Measurements from ENCODE around the gene SEC24C. TPM values are rescaled to one million over a fixed set of nuclear protein-coding genes. Genes with fewer than 3 reads are reported as not detected.
"Not testable (repeated sequence)": the region's sequence is repeated elsewhere in the genome, so short reads cannot be mapped to it uniquely, and the experiment has no call there.

Gene SEC24C
- total RNA-seq, 1 experiment from 2014 or later: 325 TPM

DNA sequence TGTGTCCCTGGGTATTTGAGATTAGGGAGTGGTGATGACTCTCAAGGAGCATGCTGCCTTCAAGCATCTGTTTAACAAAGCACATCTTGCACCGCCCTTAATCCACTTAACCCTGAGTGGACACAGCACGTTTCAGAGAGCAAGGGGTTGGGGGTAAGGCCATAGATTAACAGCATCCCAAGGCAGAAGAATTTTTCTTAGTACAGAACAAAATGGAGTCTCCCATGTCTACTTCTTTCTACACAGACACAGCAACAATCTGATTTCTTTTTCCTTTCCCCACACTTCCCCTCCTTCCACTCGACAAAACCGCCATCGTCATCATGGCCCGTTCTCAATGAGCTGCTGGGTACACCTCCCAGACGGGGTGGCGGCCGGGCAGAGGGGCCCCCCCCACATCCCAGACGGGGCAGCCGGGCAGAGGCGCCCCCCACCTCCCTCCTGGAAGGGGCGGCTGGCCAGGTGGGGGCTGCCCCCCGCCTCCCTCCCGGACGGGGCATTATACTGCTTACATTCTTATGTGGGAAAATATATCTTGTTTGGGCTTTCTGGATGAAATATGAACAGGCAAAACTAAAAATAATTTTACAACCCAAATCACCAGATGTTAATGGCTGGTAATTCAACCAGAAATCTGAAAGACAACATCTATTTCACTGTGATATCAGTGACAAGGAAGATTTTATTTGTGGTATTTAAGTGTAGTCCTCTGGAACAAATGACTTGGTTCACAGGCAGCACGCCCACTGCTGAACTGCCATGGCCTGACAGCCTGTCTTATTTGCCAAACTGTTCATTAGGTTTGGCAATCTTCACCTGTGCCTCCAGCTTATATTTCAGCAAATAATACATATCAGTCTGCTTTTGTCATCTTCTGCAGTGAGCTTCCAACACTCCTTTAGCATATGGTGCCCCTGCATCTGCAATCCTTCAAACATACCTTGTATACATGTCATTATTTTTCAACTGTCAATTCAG, 28.7 kb upstream of the SEC24C start:
- H3K9me3 ChIP-seq (ENCODE audit: low read length); H3K4me1 ChIP-seq (ENCODE audit: insufficient read depth, low read length); H3K79me2 ChIP-seq (ENCODE audit: low read length); H3K27ac ChIP-seq (ENCODE audit: low read length); H3K9ac ChIP-seq (ENCODE audit: low read length); H3K27me3 ChIP-seq (ENCODE audit: low read length); H2AFZ ChIP-seq (ENCODE audit: low read length); DNase-seq; H3K4me2 ChIP-seq (ENCODE audit: low read length); H3F3A ChIP-seq (ENCODE audit: low read length, unreplicated experiment); intact Hi-C loops (cut with micrococcal nuclease); H3K4me3 ChIP-seq (ENCODE audit: low read length); BruUV-seq (replicated peaks); CTCF ChIA-PET; H3K9me2 ChIP-seq (replicated peaks; ENCODE audit: low read length); H4K20me1 ChIP-seq (ENCODE audit: low read length); ATAC-seq: not testable (repeated sequence)
- peaks cover 50% of the 10 kb centered on the region for H3K36me3 ChIP-seq (ENCODE audit: low read depth, low read length)
- POLR2A ChIA-PET (ENCODE audit: unreplicated experiment): interaction anchor here (0.5 kb wide), 1 partner anchor 260 kb away, joined by 3 read pairs; no protein-coding TSS in a partner anchor

DNA sequence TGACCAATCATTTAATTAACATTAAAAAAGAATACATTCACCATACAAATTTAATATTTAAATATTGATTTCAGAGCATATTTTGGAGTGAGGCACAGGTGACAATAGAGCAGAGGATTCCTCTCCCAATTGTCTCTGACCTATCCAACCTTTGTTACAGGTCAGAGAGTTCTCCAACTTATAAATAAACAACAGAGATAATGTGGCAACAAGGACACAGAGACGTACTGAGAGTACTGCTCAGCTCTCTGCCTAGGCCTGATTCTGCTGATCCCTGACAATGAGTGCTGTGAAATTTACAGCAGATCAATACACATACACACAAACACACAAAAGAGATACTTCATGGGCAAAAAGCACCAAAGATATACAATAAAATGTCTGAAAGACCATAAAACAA, 27.9 kb upstream of the SEC24C start:
- no peak overlapping the region for H3K4me3 ChIP-seq (ENCODE audit: low read length)
- H3K4me1 ChIP-seq (ENCODE audit: insufficient read depth, low read length): no peaks in the 10 kb centered on the region
- POLR2A ChIA-PET (ENCODE audit: unreplicated experiment): interaction anchor here (0.5 kb wide), 1 partner anchor 27 kb away, joined by 4 read pairs; no protein-coding TSS in a partner anchor
- H4K20me1 ChIP-seq (ENCODE audit: low read length): no peaks in the 10 kb centered on the region
- DNase-seq (no peak), ATAC-seq (no peak)
- no peaks in the 10 kb centered on the region for H3K79me2 ChIP-seq (ENCODE audit: low read length)
- peaks cover 57% of the 10 kb centered on the region for H3K36me3 ChIP-seq (ENCODE audit: low read depth, low read length)
- no peaks in the 10 kb centered on the region for H3K9me3 ChIP-seq (ENCODE audit: low read length)
- no peak overlapping the region for H3K27ac ChIP-seq (ENCODE audit: low read length)
- no peak overlapping the region for H3K4me2 ChIP-seq (ENCODE audit: low read length)
- no peak overlapping the region for H3K9ac ChIP-seq (ENCODE audit: low read length)
- intact Hi-C loops (cut with micrococcal nuclease): no loop called here
- peaks cover 5% of the 10 kb centered on the region for H3F3A ChIP-seq (ENCODE audit: low read length, unreplicated experiment)
- TF ChIP-seq EZH2 (IDR thresholded peaks at IDR 0.05; ENCODE audit: low read length, unreplicated experiment) (no peak), EZH2phosphoT487 (IDR thresholded peaks at IDR 0.05; ENCODE audit: borderline replicate concordance, low read length) (no peak)
- TF ChIP-seq, protein P1, sequence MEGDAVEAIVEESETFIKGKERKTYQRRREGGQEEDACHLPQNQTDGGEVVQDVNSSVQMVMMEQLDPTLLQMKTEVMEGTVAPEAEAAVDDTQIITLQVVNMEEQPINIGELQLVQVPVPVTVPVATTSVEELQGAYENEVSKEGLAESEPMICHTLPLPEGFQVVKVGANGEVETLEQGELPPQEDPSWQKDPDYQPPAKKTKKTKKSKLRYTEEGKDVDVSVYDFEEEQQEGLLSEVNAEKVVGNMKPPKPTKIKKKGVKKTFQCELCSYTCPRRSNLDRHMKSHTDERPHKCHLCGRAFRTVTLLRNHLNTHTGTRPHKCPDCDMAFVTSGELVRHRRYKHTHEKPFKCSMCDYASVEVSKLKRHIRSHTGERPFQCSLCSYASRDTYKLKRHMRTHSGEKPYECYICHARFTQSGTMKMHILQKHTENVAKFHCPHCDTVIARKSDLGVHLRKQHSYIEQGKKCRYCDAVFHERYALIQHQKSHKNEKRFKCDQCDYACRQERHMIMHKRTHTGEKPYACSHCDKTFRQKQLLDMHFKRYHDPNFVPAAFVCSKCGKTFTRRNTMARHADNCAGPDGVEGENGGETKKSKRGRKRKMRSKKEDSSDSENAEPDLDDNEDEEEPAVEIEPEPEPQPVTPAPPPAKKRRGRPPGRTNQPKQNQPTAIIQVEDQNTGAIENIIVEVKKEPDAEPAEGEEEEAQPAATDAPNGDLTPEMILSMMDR (conservative IDR thresholded peaks at IDR 0.05; ENCODE audit: low read depth, low read length): no peak
- no peaks in the 10 kb centered on the region for H3K9me2 ChIP-seq (replicated peaks; ENCODE audit: low read length)
- no peak overlapping the region for H2AFZ ChIP-seq (ENCODE audit: low read length)
- no TSS peak for BruUV-seq (replicated peaks)
- no peaks in the 10 kb centered on the region for H3K27me3 ChIP-seq (ENCODE audit: low read length)
- CTCF ChIA-PET: no interaction called here

DNA sequence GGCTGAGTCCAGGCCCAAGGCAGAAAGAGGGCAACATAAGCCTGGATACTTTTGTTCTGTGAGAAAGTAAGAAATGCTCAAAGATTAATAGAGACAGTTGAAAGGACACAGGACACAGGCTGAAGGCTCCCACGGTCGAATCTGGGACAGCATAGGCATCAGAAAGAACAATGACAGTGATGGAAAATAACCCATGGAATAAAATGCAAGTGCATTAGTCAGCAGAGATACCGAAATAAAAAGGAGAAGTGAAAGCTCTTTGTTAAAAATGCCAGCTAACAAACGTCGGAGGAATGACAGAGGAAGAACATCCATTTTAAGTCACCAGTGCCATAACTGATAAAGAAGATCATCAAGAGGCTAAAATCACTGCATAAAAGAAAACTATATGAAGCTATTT, 26.6 kb upstream of the SEC24C start:
- CTCF ChIA-PET: no interaction called here

DNA sequence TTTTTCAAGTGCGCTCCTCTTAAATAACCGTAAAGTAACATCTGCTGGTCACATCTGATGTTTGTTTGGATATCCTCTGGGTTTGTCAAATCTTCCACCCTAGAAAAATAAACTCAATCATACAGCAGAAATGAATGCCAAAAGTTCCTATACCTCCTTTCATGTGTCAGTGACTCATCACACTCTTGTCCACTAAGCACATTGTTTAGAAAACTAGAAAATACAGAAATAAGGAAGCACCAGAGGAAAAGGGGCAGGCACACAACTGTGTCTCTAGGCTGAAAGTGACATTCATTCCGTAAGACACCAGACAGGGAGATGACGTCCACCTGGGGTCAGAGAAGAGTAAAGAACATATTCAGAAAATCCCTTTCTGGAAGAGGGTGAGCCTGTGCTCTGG, 23.6 kb upstream of the SEC24C start:
- intact Hi-C loops (cut with micrococcal nuclease); H3K27ac ChIP-seq (ENCODE audit: low read length); H3K4me2 ChIP-seq (ENCODE audit: low read length); H3K4me3 ChIP-seq (ENCODE audit: low read length); POLR2A ChIA-PET (ENCODE audit: unreplicated experiment); DNase-seq; H4K20me1 ChIP-seq (ENCODE audit: low read length); H3K4me1 ChIP-seq (ENCODE audit: insufficient read depth, low read length); CTCF ChIA-PET; H3K27me3 ChIP-seq (ENCODE audit: low read length); H3K79me2 ChIP-seq (ENCODE audit: low read length); BruUV-seq (replicated peaks); H3K9me3 ChIP-seq (ENCODE audit: low read length); H3K9me2 ChIP-seq (replicated peaks; ENCODE audit: low read length); H3F3A ChIP-seq (ENCODE audit: low read length, unreplicated experiment); H2AFZ ChIP-seq (ENCODE audit: low read length); H3K9ac ChIP-seq (ENCODE audit: low read length): not testable (repeated sequence)
- H3K36me3 ChIP-seq (ENCODE audit: low read depth, low read length): peaks cover 86% of the 10 kb centered on the region
- ATAC-seq: peak; percentile 88

More for the DNA sequence above, 26.6 kb upstream of the SEC24C start:
- Histone ChIP-seq H3K4me2 (ENCODE audit: low read length) (no peak overlapping the region), H3K27ac (ENCODE audit: low read length) (no peak overlapping the region), H3K9me3 (ENCODE audit: low read length) (no peaks in the 10 kb centered on the region), H3K4me1 (ENCODE audit: insufficient read depth, low read length) (no peaks in the 10 kb centered on the region), H2AFZ (ENCODE audit: low read length) (no peak overlapping the region), H3K9ac (ENCODE audit: low read length) (no peak overlapping the region), H3K4me3 (ENCODE audit: low read length) (no peak overlapping the region), H3K36me3 (ENCODE audit: low read depth, low read length) (peaks cover 65% of the 10 kb centered on the region), H3F3A (ENCODE audit: low read length, unreplicated experiment) (peaks cover 5% of the 10 kb centered on the region), H3K9me2 (replicated peaks; ENCODE audit: low read length) (no peaks in the 10 kb centered on the region), H3K79me2 (ENCODE audit: low read length) (no peaks in the 10 kb centered on the region), H4K20me1 (ENCODE audit: low read length) (no peaks in the 10 kb centered on the region), H3K27me3 (ENCODE audit: low read length) (no peaks in the 10 kb centered on the region)
- intact Hi-C loops (cut with micrococcal nuclease): no loop called here
- ATAC-seq: no peak
- TF ChIP-seq EZH2 (IDR thresholded peaks at IDR 0.05; ENCODE audit: low read length, unreplicated experiment): no peak
- TF ChIP-seq, protein P1 (conservative IDR thresholded peaks at IDR 0.05; ENCODE audit: low read depth, low read length): no peak
- no peak for TF ChIP-seq EZH2phosphoT487 (IDR thresholded peaks at IDR 0.05; ENCODE audit: borderline replicate concordance, low read length)
- POLR2A ChIA-PET (ENCODE audit: unreplicated experiment): interaction anchor here (0.6 kb wide), 1 partner anchor 66 kb away, joined by 5 read pairs; no protein-coding TSS in a partner anchor
- no TSS peak for BruUV-seq (replicated peaks)
- DNase-seq: no peak

All from PC-3 (cell line).